ENCODE data around the gene ZXDC. TPM values are rescaled to one million over a fixed set of nuclear protein-coding genes. Genes with fewer than 3 reads are reported as not detected.

The ZXDC gene
- total RNA-seq, 1 donor from 2014 or later = 19.3 TPM

DNA sequence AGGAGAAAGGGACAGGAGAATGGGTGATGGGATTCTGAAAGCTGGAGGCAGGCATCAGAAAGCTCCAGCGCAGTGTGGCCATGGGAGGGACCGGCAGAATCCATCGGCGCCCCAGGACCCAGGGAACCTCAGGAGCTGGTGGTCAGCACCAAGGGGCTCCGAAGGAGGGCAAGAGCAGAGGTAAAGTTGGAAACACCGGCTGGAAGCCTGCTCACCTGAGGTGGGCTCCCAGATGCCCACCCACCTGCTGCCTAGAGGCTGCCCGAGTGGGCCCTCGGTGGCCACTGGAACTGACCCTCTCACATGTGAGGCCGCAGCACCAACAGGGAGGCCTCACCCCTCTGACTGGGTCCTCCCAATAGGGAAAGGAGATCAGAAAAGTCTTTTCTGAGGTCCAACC lies 10.3 kb upstream of the ZXDC start:
- DNase-seq (ENCODE audit: low read depth) = no peak
- TF ChIP-seq CTCF (conservative IDR thresholded peaks at IDR 0.05; ENCODE audit: low read depth, low read length) = no peak
- H3K4me3 ChIP-seq (ENCODE audit: low read depth, low read length) = no peak overlapping the region

- DNase-seq (ENCODE audit: low read depth) = no peak
- no peak for TF ChIP-seq CTCF (conservative IDR thresholded peaks at IDR 0.05; ENCODE audit: low read depth, low read length)
- no peak overlapping the region for H3K4me3 ChIP-seq (ENCODE audit: low read depth, low read length)
Observed at GRCh38 chr3:126485176-126485897, 9.6 kb upstream of the ZXDC start.

- no peak overlapping the region for H3K4me3 ChIP-seq (ENCODE audit: low read depth, low read length)
- no peak for DNase-seq (ENCODE audit: low read depth)
- no peak for TF ChIP-seq CTCF (conservative IDR thresholded peaks at IDR 0.05; ENCODE audit: low read depth, low read length)
Observed at GRCh38 chr3:126484662-126485061, 9.0 kb upstream of the ZXDC start.

DNA sequence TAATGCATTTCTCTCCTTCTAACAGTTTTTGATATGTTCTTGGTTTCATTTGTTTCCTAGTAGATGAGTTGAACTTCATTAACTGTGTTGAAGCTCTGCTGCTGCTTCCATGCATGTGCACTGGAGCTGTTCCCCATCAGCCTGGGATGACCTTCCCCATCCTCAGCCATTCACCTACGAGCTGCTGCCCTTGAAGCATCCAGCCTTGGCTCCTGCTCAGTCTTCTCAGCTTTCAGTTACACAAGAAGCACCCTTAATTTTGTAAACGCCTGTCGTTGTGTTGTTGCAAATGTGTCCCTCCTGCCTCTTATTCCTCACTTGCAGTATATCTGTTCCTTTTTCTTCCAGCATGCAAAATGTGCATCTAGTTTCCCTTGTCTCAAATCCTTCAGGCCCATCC lies 8.5 kb upstream of the ZXDC start:
- no peak overlapping the region for H3K4me3 ChIP-seq (ENCODE audit: low read depth, low read length)
- DNase-seq (ENCODE audit: low read depth) = no peak
- no peak for TF ChIP-seq CTCF (conservative IDR thresholded peaks at IDR 0.05; ENCODE audit: low read depth, low read length)

DNA sequence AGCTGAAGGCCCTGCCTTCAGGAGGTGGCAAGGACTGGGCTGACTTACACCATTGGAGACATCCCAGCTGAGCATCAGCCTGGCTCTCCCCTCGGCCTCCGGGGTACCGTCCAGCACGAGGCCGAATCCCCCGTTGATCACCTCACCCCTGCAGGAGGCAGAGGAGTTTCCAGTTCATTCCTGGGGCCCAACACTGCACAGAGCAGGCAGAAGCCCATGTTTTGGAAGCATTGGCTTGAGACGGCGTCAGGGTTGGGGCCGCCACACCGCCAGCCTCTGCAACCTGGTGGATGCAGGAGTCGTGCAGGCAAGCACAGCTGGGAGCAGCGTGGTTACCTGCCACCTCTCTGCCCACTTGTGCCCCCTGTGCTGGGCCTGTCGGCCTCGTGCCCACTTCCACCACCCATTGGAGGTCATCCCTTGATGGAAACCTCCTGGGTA lies 7.7 kb upstream of the ZXDC start:
- DNase-seq (ENCODE audit: low read depth) = no peak
- no peak overlapping the region for H3K4me3 ChIP-seq (ENCODE audit: low read depth, low read length)
- TF ChIP-seq CTCF (conservative IDR thresholded peaks at IDR 0.05; ENCODE audit: low read depth, low read length) = no peak

- DNase-seq (ENCODE audit: low read depth) = no peak
- no peak for TF ChIP-seq CTCF (conservative IDR thresholded peaks at IDR 0.05; ENCODE audit: low read depth, low read length)
- H3K4me3 ChIP-seq (ENCODE audit: low read depth, low read length) = no peak overlapping the region
Observed at GRCh38 chr3:126482503-126483255, 7.0 kb upstream of the ZXDC start.
